H1 (cell line): Measurements from ENCODE around the gene PRPF6. TPM values are rescaled to one million over a fixed set of nuclear protein-coding genes. Genes with fewer than 3 reads are reported as not detected.
A peak's percentile ranks its signal among the peaks of the same experiment; 100 is the strongest.

Source experiments
- BRCA1 ChIP-seq: IDR thresholded peaks from 2 replicates; pipeline ENCODE4 v1.6.1; 2012; ENCODE audit warnings: low read depth, low read length, improper control_type of control experiment
- CBX8 ChIP-seq: fragments of 300-800, 300-1000 bp; sonication (generic); IDR thresholded peaks from 2 replicates; pipeline ENCODE4 v1.7.1; 2016; ENCODE audit warnings: low read depth, low read length, borderline replicate concordance
- NANOG ChIP-seq: IDR thresholded peaks from 2 replicates; pipeline ENCODE4 v1.6.1; 2011; ENCODE audit warnings: low read length, low read depth, mild to moderate bottlenecking, inconsistent platforms; ENCODE audit not compliant: insufficient read depth, poor library complexity, severe bottlenecking
- polyA plus RNA-seq, 7 experiments: library from polyadenylated mRNA; depleted of rRNA in 3 of 7; stranded (reverse) in 5 of 7; unstranded in 2 of 7; fragments of >200 nt in 5 of 7; fragments of 200-250 nt in 2 of 7; gene quantifications; 1 replicate in 5 of 7; 2 replicates in 1 of 7; 4 replicates in 1 of 7; pipeline versions ENCODE4 v1.2.1 to v1.2.3, GENCODE V29; 2011 to 2013; ENCODE audit warnings: missing spikeins in 2 of 7, mixed read lengths in 2 of 7
- total RNA-seq: library from RNA; stranded (reverse); fragmentation: NEBNext Ultra II Directional; extraction: Animal tissue kit (Norgen Biotek cat#: 25700); gene quantifications from 2 replicates; pipeline ENCODE4 v1.2.1, GENCODE V29; 2021
- TF ChIP-seq, protein P1 (sequence below): IDR thresholded peaks from 2 replicates; pipeline ENCODE4 v1.6.1; 2012; ENCODE audit warnings: inconsistent platforms

PRPF6 gene
- total and polyA plus RNA-seq, 2 of the 8 experiments (the other 6 are each of a cell fraction or from before 2014, with no cell fraction given) = 27.9 to 76.9 TPM

DNA sequence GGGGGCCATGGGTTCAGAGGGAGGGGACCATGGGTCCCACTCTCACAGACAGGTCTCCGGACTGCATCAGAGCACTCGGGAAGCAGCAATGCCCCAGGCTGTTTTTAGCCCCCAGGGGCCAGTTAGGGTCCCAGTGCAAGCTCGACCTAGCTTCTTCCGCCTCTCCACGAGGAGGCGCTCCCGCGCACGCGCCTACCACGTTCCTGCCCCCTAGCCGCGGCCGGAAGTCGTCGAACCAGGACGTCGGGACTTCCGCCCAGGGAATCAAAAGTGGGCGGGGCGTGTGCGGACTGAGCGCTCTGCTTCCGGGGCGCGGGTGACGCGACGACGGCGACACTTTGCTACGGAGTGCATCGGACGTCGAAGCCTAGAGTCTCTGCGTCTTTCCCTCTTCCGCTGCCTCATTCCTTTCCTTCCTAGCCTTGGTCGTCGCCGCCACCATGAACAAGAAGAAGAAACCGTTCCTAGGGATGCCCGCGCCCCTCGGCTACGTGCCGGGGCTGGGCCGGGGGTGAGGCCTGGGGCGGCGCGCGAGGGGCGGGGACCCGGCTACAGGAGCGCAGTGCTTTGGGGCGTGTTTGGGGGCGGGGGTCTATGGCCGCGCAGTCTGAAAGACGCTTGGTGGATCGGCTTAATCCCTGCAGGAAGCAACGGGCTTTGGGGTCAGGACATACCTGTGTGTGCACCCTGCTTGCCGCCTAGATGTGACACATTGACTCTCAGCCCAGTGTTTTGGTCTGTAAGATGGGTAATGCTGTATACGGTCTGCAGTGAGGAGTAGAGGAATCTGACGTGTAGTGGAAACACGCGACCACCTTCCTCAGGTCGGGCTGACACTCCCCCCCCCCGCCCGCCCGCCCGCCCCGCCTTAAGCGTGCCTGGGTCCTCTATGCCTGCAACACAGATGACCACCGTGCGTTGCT, at the start of gene PRPF6 (continued):
- TF ChIP-seq NANOG (peak; percentile 17), BRCA1 (0 out of 2 replicates have a peak, but pooled peaks have one; percentile 45), CBX8 (no peak)
- TF ChIP-seq, protein P1, sequence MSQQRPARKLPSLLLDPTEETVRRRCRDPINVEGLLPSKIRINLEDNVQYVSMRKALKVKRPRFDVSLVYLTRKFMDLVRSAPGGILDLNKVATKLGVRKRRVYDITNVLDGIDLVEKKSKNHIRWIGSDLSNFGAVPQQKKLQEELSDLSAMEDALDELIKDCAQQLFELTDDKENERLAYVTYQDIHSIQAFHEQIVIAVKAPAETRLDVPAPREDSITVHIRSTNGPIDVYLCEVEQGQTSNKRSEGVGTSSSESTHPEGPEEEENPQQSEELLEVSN = peak; percentile 80
- TF ChIP-seq, all 59 proteins: peak for 30
